Rectal smooth muscle tissue (tissue), 1 donor: ENCODE results near the gene AGAP1.

ENCODE experiments used
- H3K27ac ChIP-seq: one replicate; pipeline ENCODE4 v1.7.0; 2013; ENCODE audit warnings: low read depth, low read length, inconsistent platforms
- H3K27me3 ChIP-seq: one replicate; pipeline ENCODE4 v1.7.0; 2013; ENCODE audit warnings: low read length; ENCODE audit not compliant: control insufficient read depth, insufficient read depth
- H3K36me3 ChIP-seq: one replicate; pipeline ENCODE4 v1.7.0; 2013; ENCODE audit warnings: low read length; ENCODE audit not compliant: control insufficient read depth, insufficient read depth
- H3K4me1 ChIP-seq: one replicate; pipeline ENCODE4 v1.7.0; 2013; ENCODE audit warnings: low read length; ENCODE audit not compliant: control insufficient read depth, insufficient read depth
- H3K4me3 ChIP-seq: one replicate; pipeline ENCODE4 v1.7.0; 2013; ENCODE audit warnings: low read length
- H3K9ac ChIP-seq: one replicate; pipeline ENCODE4 v1.7.0; 2013; ENCODE audit warnings: low read length

Gene AGAP1

GRCh38 chr2:235584638-235585007 is 90.8 kb downstream of the AGAP1 start:
- H3K9ac ChIP-seq: no peak overlapping the region
- H3K27me3 ChIP-seq: no peaks in the 10 kb centered on the region
- no peaks in the 10 kb centered on the region for H3K36me3 ChIP-seq
- H3K27ac ChIP-seq: no peak overlapping the region
- no peak overlapping the region for H3K4me3 ChIP-seq
- no peaks in the 10 kb centered on the region for H3K4me1 ChIP-seq

GRCh38 chr2:235587202-235587601 is 93.4 kb downstream of the AGAP1 start:
- H3K4me1 ChIP-seq: no peaks in the 10 kb centered on the region
- H3K27me3 ChIP-seq: no peaks in the 10 kb centered on the region
- H3K27ac ChIP-seq: no peak overlapping the region
- H3K4me3 ChIP-seq: no peak overlapping the region
- H3K36me3 ChIP-seq: no peaks in the 10 kb centered on the region
- no peak overlapping the region for H3K9ac ChIP-seq

DNA sequence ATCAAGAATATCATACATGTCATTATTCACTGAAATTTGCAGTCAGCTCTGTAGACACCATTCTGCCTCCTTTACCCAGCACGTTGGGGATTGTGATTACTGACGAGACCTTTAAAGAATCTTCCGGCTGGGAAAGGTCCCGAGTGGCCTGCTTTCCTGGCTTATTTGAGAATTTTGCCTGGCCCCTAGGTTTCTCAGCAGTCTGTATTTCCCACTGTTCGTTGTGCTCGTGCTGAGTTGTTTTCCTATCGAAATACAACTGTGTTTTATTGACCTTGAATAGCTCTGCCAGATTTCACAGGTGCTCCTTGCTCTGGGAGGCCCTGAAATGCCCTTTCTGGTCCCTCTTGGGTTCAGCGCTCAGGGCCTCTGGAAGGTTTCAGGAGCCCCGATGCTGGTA is 94.9 kb downstream of the AGAP1 start:
- Histone ChIP-seq H3K27me3 (no peaks in the 10 kb centered on the region), H3K4me3 (no peak overlapping the region), H3K27ac (no peak overlapping the region), H3K36me3 (no peaks in the 10 kb centered on the region), H3K9ac (no peak overlapping the region), H3K4me1 (no peaks in the 10 kb centered on the region)

GRCh38 chr2:235591231-235591730 is 97.4 kb downstream of the AGAP1 start:
- H3K36me3 ChIP-seq: no peaks in the 10 kb centered on the region
- H3K27ac ChIP-seq: no peak overlapping the region
- no peak overlapping the region for H3K4me3 ChIP-seq
- H3K9ac ChIP-seq: no peak overlapping the region
- peaks cover 3% of the 10 kb centered on the region for H3K4me1 ChIP-seq
- H3K27me3 ChIP-seq: no peaks in the 10 kb centered on the region

DNA sequence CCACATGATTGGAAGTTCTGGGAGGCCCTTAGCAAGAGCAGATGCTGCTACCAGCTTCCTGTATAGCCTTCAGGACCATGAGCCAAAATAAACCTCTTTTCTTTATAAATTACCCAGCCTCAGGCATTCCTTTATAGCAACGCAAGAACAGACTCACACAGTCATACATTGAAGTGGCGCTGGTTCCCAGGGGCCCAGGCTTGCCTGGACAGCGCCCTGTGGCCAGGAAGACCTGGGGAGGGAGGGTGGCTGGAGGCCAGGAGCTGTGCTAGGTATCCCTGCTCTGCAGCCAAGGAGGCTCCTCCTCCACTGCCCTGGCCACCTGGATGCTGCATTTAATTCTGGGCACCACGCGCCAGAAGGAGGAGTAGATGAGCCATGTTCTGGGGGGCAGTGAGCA is 98.1 kb downstream of the AGAP1 start:
- H3K27ac ChIP-seq: no peak overlapping the region
- no peaks in the 10 kb centered on the region for H3K36me3 ChIP-seq
- peaks cover 3% of the 10 kb centered on the region for H3K4me1 ChIP-seq
- no peak overlapping the region for H3K4me3 ChIP-seq
- H3K9ac ChIP-seq: no peak overlapping the region
- H3K27me3 ChIP-seq: no peaks in the 10 kb centered on the region

GRCh38 chr2:235592430-235592829 is 98.6 kb downstream of the AGAP1 start:
- no peaks in the 10 kb centered on the region for H3K36me3 ChIP-seq
- H3K27ac ChIP-seq: no peak overlapping the region
- H3K4me3 ChIP-seq: no peak overlapping the region
- H3K9ac ChIP-seq: no peak overlapping the region
- H3K4me1 ChIP-seq: peaks cover 3% of the 10 kb centered on the region
- no peaks in the 10 kb centered on the region for H3K27me3 ChIP-seq

DNA sequence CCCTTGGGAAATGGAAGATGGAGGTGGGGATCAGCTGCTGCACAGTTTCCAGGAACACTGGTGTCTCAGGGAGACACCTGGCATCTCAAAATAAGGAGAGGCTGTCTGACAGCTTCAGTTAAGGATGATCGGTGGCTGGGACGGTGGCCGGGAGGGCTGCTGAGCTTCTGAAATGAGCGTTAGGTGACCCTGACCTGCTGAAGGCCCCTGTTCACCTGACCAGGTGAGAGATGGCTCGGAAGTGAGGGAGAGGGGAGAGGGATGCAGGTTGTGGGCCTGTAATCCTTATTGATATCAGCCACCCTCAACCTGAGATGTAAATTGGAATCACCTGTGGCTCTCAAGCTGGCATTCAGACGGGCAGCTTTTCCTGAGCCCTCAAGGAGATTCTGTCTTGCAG is 99.0 kb downstream of the AGAP1 start:
- Histone ChIP-seq H3K9ac (no peak overlapping the region), H3K36me3 (no peaks in the 10 kb centered on the region), H3K4me3 (no peak overlapping the region), H3K27ac (no peak overlapping the region), H3K4me1 (peaks cover 3% of the 10 kb centered on the region), H3K27me3 (no peaks in the 10 kb centered on the region)

DNA sequence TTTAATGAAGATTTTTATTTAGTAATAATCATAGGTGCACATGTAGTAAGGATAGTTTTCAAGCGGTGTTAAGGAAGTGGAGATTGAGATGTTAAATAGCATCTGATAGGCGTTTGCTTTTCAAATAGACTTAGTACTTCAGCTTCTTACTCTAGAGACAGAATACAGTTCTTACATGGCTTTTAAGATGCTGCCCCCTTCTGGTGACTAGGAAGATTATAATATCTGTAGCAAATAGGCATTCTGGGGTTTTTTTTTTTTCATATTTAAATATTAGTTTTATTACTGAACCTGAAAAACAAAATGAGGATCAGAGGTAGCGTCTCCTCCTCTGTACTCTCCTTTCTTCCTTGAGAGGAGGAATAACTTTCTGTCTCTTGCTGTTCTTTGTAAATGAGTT is 100.2 kb downstream of the AGAP1 start:
- no peaks in the 10 kb centered on the region for H3K27me3 ChIP-seq
- peaks cover 5% of the 10 kb centered on the region for H3K4me1 ChIP-seq
- no peak overlapping the region for H3K27ac ChIP-seq
- no peak overlapping the region for H3K9ac ChIP-seq
- H3K4me3 ChIP-seq: no peak overlapping the region
- H3K36me3 ChIP-seq: no peaks in the 10 kb centered on the region

GRCh38 chr2:235594964-235595363 is 101.1 kb downstream of the AGAP1 start:
- no peaks in the 10 kb centered on the region for H3K36me3 ChIP-seq
- no peak overlapping the region for H3K9ac ChIP-seq
- H3K27me3 ChIP-seq: no peaks in the 10 kb centered on the region
- no peak overlapping the region for H3K27ac ChIP-seq
- peaks cover 10% of the 10 kb centered on the region for H3K4me1 ChIP-seq
- no peak overlapping the region for H3K4me3 ChIP-seq

GRCh38 chr2:235595422-235596010 is 101.7 kb downstream of the AGAP1 start:
- H3K36me3 ChIP-seq: no peaks in the 10 kb centered on the region

DNA sequence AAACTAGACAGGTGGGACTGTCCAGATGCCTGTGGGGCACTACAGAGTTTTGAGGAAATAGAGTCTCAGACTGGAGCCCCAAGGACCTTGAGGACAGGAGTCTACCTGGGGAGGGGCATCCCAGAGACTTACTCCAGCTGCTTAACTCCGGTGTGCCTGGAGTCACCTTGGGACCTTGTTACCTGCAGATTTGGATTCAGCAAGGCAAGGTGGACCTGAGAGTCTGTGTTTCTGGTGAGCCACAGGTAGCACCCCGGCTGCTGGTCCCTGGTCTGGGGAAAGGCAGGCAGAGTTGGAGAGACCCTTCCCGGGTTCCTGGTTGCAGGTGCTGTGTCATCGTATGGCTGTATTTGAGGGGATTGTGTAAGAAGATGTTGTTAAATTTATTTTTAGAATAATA is 102.4 kb downstream of the AGAP1 start:
- Histone ChIP-seq H3K4me3 (no peak overlapping the region), H3K27ac (no peak overlapping the region), H3K4me1 (peaks cover 17% of the 10 kb centered on the region), H3K27me3 (no peaks in the 10 kb centered on the region), H3K36me3 (no peaks in the 10 kb centered on the region), H3K9ac (no peak overlapping the region)

More at GRCh38 chr2:235595422-235596010, 101.7 kb downstream of the AGAP1 start:
- H3K9ac ChIP-seq: no peak overlapping the region
- no peak overlapping the region for H3K4me3 ChIP-seq
- H3K4me1 ChIP-seq: peaks cover 16% of the 10 kb centered on the region
- no peak overlapping the region for H3K27ac ChIP-seq
- H3K27me3 ChIP-seq: no peaks in the 10 kb centered on the region

DNA sequence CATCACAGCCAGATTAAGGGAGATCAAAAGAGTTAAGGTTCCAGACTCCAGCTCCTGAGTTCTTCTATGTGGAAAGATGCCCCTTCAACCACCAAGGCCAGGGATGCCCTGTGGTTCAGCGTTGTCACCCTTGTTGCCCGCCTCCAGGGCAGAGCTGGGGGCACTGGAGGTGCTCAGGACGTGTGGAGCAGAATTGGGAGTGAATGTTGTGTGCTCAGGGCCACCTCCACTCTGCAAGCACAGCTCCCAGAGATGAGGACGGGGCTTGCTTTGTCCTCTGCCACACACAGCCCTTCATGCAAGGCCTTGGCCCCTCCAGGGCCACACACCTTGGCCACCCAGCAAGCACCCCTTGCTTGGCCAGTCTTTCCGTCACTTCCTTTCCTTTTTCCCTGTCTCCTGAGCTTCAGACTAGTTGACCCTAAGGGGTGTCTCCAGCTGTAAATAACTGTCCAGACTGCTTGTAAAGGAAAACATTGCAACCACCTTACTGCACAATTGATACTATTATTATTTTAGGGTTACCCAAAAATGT is 103.3 kb downstream of the AGAP1 start:
- Histone ChIP-seq H3K27ac (no peak overlapping the region), H3K4me1 (peaks cover 17% of the 10 kb centered on the region)

GRCh38 chr2:235598026-235598425 is 104.2 kb downstream of the AGAP1 start:
- Histone ChIP-seq H3K27me3 (no peaks in the 10 kb centered on the region), H3K27ac (no peak overlapping the region), H3K36me3 (no peaks in the 10 kb centered on the region), H3K9ac (no peak overlapping the region), H3K4me1 (peaks cover 17% of the 10 kb centered on the region), H3K4me3 (no peak overlapping the region)

More for the DNA sequence above, 103.3 kb downstream of the AGAP1 start:
- Histone ChIP-seq H3K9ac (no peak overlapping the region), H3K4me3 (no peak overlapping the region), H3K27me3 (no peaks in the 10 kb centered on the region), H3K36me3 (no peaks in the 10 kb centered on the region)
